ENCODE measurements around the gene STXBP1.

STXBP1 gene

DNA sequence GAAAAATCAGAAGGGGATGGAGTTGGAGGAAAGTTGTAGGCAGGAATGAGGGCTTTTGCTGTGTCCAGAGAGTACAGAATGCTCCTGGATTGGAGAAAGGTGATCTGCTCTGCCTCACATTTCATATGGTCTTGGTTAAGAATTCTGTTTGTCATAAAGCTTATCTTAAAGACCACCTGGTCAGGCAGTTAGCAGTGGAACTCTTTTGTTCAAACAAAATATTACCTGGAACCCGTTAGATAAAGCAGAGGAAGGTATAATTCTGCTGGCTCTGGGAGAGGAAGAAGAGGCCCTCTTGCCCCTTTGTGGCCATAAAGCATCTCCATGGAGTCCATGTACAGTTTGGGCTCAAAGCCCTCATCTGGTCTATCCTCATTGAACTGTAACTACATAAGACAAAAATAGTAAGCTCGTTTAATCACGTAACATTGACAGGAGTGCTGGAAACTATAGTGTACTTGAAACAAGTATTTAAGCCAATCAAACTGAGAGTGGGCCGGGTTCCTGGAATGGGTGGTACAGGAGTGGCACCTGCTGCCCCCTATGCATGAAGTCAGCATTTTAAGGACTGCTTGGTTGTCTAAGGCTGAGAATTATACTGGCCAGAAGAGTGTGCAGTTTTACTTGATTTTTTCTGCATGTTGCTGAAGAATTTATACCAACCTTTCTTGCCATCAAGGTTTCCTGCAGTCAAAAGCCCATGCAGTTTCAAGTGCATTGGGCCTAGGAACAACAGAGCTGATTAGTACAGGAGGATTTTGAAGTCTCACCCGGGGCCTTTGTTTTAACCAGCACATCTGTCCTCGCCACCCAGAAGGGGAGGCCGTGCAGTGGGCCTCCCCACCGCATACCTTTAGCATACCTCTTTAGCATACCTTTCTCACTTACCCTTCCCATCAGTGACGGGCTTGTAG is 39.9 kb downstream of the STXBP1 start:
- no peak for DNase-seq (ENCODE audit: low read depth in 1 of 2, low spot score in 1 of 2)

DNA sequence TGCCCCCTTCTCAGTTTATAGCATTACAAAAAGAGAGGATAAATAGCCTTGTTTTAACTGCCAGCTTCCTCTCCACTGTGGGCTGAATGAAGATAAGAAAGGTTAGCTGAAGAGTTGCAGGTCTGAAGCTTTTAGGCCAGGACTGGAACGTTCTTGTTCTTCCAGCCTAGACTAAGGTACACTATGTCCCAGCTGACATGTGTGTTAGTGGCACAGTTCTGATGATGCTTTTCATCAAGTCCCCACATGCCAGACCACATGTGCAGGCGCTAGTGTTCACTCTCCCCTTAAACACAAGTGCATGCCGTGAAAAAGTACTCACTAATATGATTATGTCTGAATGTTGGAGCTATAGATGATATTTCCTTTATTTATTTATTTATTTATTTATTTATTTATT is 40.7 kb downstream of the STXBP1 start:
- DNase-seq (ENCODE audit: low read depth in 1 of 2, low spot score in 1 of 2) = no peak

GRCh38 chr9:127654619-127655018 is 42.5 kb downstream of the STXBP1 start:
- DNase-seq (ENCODE audit: low read depth in 1 of 2, low spot score in 1 of 2) = no peak

GRCh38 chr9:127658428-127658827 is 46.4 kb downstream of the STXBP1 start:
- DNase-seq (ENCODE audit: low read depth in 1 of 2, low spot score in 1 of 2) = no peak

GRCh38 chr9:127660886-127661741 is 49.0 kb downstream of the STXBP1 start:
- DNase-seq (ENCODE audit: low read depth in 1 of 2, low spot score in 1 of 2) = no peak

- no peak for DNase-seq (ENCODE audit: low read depth in 1 of 2, low spot score in 1 of 2)
These were observed 50.5 kb downstream of the STXBP1 start for GRCh38 chr9:127662617-127663016.

GRCh38 chr9:127664324-127664677 is 52.2 kb downstream of the STXBP1 start:
- no peak for DNase-seq (ENCODE audit: low read depth in 1 of 2, low spot score in 1 of 2)

DNA sequence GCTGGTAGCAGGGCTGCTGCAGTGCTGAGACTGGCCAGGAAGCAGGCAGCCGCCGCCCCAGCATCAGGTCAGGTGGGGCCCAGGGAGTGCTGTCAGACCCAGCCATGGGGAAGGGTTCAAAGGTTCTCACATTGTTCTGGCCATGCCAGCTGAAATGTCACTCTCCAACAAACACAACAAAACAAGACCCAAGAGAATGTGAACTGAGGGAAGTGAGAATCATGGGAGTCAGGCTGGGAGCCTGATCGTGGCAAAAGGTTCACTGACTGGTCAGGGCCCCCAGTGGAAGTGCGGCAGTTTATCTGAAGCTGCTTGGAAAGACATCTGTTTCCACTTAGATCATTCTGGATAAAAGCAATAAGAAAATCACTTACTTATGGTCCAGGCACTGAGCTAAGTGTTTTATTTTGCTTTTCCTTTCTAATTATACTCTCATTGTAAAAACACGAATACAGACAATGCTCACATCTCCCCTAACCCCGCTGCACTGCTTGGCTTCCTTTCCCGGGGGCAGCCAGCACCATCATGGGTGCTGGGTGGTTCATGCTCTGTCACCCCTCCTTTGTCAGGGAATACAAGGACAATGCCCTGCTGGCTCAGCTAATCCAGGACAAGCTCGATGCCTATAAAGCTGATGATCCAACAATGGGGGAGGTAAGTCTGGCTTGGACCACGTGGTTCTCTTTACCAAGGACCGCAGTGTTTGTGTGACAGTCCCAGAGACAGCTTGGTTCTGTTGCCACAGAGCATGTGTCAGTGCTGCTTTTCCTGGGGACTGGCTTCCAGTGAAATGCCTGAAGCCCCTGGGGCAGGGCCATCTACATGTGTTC is 52.8 kb downstream of the STXBP1 start:
- DNase-seq (ENCODE audit: low read depth in 1 of 2, low spot score in 1 of 2) = no peak

DNA sequence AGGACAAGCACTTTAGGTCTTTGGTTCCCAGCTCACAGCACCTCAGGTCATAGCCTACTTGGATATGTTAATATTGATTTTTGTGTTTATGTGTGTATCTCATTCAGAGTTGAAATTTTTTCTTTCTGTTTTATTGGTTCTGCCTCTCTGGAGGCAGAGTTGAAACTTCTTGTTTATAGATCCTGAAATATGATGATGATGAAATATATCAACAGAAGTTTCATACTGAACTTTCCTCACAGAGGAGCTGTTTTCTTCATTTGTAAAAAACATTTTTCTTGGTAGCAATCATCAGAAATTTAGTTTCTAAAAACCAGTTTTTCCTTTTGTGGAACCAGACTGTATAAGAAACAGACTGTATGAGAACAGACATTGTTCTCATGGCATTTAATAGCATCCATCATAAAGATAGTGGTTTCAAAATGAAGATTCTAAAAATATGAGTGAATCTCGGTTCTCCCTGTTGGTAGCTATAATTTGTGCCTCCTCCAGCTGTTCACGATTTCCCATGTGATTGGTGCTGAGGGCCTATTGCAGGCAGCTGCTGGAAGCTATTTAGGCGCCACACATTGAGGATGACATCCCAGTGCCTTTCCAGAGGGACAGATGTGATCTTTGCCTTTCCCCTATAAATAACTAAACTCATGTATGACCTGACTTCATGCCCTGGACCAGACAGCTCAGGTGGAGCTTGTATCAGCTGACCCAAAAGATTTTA is 55.2 kb downstream of the STXBP1 start:
- DNase-seq (ENCODE audit: low read depth in 1 of 2, low spot score in 1 of 2) = no peak

DNA sequence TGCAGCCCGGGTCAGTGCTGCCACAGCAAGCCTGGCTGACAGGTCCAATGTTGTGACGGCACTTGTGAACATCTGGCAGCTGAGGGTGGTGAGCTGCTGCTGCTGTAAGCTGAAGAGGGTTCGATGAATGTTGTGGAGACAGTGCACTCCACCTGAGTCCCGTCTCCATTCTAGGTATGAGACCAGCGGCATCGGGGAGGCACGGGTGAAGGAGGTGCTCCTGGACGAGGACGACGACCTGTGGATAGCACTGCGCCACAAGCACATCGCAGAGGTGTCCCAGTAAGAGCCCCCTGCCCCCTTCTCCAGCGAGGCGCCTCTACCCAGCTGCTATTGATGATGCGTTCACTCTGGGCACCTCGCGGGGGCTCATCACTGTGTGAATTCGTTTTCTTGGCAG is 55.8 kb downstream of the STXBP1 start:
- no peak for DNase-seq (ENCODE audit: low read depth in 1 of 2, low spot score in 1 of 2)

DNA sequence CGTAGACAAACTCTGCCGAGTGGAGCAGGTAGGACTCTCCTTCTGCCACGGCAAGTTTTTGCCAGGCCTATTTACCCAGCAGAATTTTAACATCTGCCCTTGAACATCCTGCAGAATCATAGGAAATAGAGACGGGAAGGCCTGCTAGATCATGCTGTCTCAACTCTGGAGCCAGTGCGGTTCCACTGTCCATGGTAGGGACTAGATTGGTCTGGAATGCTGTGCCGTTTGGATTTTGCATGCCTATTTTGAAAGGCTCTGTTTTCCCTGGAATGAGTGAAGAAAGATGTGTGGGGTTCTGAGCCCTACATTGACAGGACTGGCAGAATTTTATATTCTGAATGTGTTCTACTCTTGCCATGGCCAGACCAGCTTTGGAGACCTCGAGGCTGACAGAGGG is 61.2 kb downstream of the STXBP1 start:
- no peak for DNase-seq (ENCODE audit: low read depth in 1 of 2, low spot score in 1 of 2)

GRCh38 chr9:127676638-127677037 is 64.6 kb downstream of the STXBP1 start:
- no peak for DNase-seq (ENCODE audit: low read depth in 1 of 2, low spot score in 1 of 2)

DNA sequence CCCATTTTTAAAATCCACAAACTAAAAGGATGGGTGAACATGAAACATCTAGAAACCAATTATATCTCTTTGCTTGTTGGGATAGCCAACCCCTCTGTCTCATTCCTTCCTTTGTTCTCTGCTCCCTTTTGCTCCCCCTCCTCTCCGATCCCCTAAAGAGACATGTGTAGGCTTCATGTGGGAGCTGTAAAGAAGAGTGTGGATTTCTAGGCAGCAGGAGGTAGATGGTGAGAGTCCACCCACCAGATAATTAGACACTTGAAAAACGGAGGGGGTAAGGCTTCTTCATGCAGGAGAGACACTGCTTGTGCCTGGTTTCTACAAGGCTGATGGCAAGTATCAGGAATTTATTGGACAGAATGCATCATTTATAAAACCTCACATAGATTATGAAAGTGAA is 67.4 kb downstream of the STXBP1 start:
- DNase-seq (ENCODE audit: low read depth in 1 of 2, low spot score in 1 of 2) = no peak

- DNase-seq (ENCODE audit: low read depth in 1 of 2, low spot score in 1 of 2) = no peak
These were observed 68.1 kb downstream of the STXBP1 start for GRCh38 chr9:127680226-127680625.

GRCh38 chr9:127680846-127681245 is 68.8 kb downstream of the STXBP1 start:
- no peak for DNase-seq (ENCODE audit: low read depth in 1 of 2, low spot score in 1 of 2)

GRCh38 chr9:127682351-127683136 is 70.5 kb downstream of the STXBP1 start:
- no peak for DNase-seq (ENCODE audit: low read depth in 1 of 2, low spot score in 1 of 2)

DNA sequence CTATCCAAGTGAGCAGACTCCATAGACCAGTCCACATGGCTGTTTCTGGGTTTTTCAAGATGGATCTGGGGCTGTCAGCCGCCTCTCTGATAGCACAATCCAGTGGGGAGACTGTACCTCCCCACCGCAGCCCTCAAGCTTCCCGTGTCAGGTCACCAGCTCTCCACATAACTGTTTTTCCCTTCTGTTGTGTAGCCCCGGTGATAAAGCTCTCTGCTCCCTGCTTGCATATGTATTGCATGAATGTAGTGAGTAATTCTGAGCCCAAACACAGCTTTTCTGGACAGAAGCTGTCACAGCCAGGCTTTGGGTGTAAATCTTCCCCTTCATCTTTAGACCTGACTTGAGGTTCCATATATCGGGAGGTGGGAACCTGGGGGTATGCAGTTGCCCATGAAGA is 71.6 kb downstream of the STXBP1 start:
- DNase-seq (ENCODE audit: low read depth in 1 of 2, low spot score in 1 of 2) = no peak

GRCh38 chr9:127684576-127684975 is 72.5 kb downstream of the STXBP1 start:
- DNase-seq (ENCODE audit: low read depth in 1 of 2, low spot score in 1 of 2) = no peak

DNA sequence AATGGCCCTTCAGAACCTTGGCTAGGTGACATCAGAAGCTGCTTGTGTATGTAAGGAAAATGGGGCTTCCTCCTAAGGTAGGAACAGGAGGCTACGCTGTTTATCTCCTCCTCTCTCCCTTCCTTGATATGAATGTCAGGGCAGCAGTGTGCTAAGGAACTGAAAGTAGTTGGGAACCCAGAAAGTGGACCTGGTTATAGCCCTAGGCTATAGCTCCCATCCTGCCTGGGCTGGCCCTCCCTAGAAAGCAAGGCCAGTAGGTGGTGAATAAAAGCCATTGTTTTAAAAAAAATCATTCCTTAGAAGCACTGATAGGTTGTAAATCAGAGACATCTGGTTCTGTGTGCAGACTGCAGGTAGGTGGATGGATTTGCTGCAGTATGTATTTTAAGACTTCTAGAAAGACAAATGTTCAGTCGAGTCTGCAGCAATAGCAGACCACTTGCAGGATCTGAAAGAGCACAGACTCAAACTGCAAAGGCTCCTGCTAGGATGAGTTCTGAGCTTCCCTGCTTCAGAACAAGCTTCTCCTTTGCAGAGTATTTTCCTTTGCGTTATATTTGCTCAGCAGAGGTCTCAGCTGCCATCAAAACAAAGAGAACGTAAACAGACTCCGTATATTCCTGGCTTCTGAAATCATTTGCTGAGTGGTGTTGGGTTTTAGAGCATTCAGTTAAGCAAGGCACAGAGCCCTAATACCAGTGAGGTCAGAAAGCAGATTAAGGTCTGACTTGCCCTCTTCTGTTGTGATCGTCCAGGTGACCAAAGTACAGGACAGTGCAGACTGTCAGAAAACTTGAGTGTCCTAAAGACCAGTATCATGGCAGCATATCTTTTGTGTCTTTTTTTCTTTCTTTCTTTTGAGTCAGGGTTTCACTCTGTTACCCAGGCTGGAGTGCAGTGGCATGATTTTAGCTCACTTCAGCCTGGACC is 74.7 kb downstream of the STXBP1 start:
- DNase-seq (ENCODE audit: low read depth in 1 of 2, low spot score in 1 of 2) = no peak
